ENCODE results near the gene PRDM10. TPM values are rescaled to one million over a fixed set of nuclear protein-coding genes. Genes with fewer than 3 reads are reported as not detected.

The PRDM10 gene
- total and polyA plus RNA-seq, 2 donors (not counting 1 experiment from before 2014, with no cell fraction given), result 2.5 to 2.9 TPM

DNA sequence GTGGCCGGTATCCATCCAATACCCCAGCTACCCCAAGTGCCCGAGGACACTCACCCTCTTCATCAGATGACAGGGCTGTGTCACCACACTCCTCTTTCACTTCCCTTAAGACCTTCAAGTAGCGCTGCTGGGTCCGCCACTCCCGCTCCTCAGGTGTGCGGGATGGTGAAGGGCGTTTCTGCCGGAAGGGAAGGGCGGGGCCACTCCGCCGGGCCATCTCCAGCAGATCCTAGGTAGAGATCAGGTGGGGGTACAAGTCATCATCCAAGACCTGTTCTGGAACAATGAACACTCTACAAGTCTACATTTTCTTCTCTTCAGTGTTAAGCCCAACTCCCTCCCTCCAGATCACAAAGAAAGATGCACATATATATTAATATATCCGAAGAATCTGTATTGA is 117.3 kb downstream of the PRDM10 start:
- Histone ChIP-seq H3K4me3 (replicated peaks in 1 of 4; ENCODE audit: control extremely low read depth in 1 of 4, insufficient read depth in 1 of 4, low read depth in 3 of 4, low read length in 4 of 4) (no peak overlapping the region), H3K79me2 (ENCODE audit: control insufficient read depth, insufficient read depth, low read length) (no peaks in the 10 kb centered on the region), H3K4me2 (ENCODE audit: extremely low read depth, insufficient read depth, low read length) (no peak overlapping the region), H4K20me1 (ENCODE audit: control insufficient read depth, extremely low read depth, insufficient read depth, low read length) (no peaks in the 10 kb centered on the region), H2AFZ (ENCODE audit: low read length) (no peak overlapping the region), H3K9ac (ENCODE audit: insufficient read depth, low read length) (no peak overlapping the region), H3K9me3 (ENCODE audit: control insufficient read depth, insufficient read depth, low read depth, low read length) (no peaks in the 10 kb centered on the region), H3K27me3 (ENCODE audit: control insufficient read depth, insufficient read depth, low read length) (no peaks in the 10 kb centered on the region), H3K4me1 (ENCODE audit: control insufficient read depth, extremely low read depth, insufficient read depth, low read length) (no peaks in the 10 kb centered on the region), H3K36me3 (ENCODE audit: control insufficient read depth, insufficient read depth, low read length) (peaks cover 14% of the 10 kb centered on the region), H3K27ac (ENCODE audit: insufficient read depth, low read length) (no peak overlapping the region)
- DNase-seq (ENCODE audit: low read depth in 2 of 2), result no peak
- TF ChIP-seq, protein P1, sequence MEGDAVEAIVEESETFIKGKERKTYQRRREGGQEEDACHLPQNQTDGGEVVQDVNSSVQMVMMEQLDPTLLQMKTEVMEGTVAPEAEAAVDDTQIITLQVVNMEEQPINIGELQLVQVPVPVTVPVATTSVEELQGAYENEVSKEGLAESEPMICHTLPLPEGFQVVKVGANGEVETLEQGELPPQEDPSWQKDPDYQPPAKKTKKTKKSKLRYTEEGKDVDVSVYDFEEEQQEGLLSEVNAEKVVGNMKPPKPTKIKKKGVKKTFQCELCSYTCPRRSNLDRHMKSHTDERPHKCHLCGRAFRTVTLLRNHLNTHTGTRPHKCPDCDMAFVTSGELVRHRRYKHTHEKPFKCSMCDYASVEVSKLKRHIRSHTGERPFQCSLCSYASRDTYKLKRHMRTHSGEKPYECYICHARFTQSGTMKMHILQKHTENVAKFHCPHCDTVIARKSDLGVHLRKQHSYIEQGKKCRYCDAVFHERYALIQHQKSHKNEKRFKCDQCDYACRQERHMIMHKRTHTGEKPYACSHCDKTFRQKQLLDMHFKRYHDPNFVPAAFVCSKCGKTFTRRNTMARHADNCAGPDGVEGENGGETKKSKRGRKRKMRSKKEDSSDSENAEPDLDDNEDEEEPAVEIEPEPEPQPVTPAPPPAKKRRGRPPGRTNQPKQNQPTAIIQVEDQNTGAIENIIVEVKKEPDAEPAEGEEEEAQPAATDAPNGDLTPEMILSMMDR (conservative IDR thresholded peaks at IDR 0.05 in 1 of 2, IDR thresholded peaks at IDR 0.05 in 1 of 2; ENCODE audit: low read depth in 1 of 2, low read length in 2 of 2), result no peak
- no peak for TF ChIP-seq EZH2 (IDR thresholded peaks at IDR 0.05; ENCODE audit: low read length, missing control alignments)

DNA sequence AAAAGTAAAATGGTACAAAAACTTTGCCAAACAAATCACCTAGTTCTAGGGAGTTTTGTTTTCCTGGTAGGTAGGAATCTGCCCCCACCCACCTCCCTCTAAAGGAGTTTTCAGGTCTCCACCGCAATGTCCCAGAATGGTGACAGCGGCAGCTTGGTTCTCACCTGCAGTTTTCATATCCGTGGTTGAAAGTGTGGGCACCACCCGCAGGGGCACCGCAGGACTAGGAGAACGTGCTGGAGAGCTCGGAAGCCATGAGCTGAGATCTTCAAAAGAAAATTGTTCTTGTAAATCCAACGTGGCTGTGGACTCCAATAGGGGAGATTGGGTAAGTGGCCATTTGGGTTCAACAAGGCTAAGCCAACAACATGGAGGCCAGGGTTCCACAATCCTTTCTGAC is 118.1 kb downstream of the PRDM10 start:
- Histone ChIP-seq H4K20me1 (ENCODE audit: control insufficient read depth, extremely low read depth, insufficient read depth, low read length) (no peaks in the 10 kb centered on the region), H2AFZ (ENCODE audit: low read length) (no peak overlapping the region), H3K9ac (ENCODE audit: insufficient read depth, low read length) (no peak overlapping the region), H3K36me3 (ENCODE audit: control insufficient read depth, insufficient read depth, low read length) (peaks cover 16% of the 10 kb centered on the region), H3K79me2 (ENCODE audit: control insufficient read depth, insufficient read depth, low read length) (no peaks in the 10 kb centered on the region), H3K27me3 (ENCODE audit: control insufficient read depth, insufficient read depth, low read length) (no peaks in the 10 kb centered on the region), H3K27ac (ENCODE audit: insufficient read depth, low read length) (no peak overlapping the region), H3K4me2 (ENCODE audit: extremely low read depth, insufficient read depth, low read length) (no peak overlapping the region), H3K4me1 (ENCODE audit: control insufficient read depth, extremely low read depth, insufficient read depth, low read length) (no peaks in the 10 kb centered on the region), H3K4me3 (replicated peaks in 1 of 4; ENCODE audit: control extremely low read depth in 1 of 4, insufficient read depth in 1 of 4, low read depth in 3 of 4, low read length in 4 of 4) (no peak overlapping the region), H3K9me3 (ENCODE audit: control insufficient read depth, insufficient read depth, low read depth, low read length) (no peaks in the 10 kb centered on the region)
- TF ChIP-seq EZH2 (IDR thresholded peaks at IDR 0.05; ENCODE audit: low read length, missing control alignments), result no peak
- TF ChIP-seq, protein P1 (conservative IDR thresholded peaks at IDR 0.05 in 1 of 2, IDR thresholded peaks at IDR 0.05 in 1 of 2; ENCODE audit: low read depth in 1 of 2, low read length in 2 of 2), result no peak
- DNase-seq (ENCODE audit: low read depth in 2 of 2), result no peak

DNA sequence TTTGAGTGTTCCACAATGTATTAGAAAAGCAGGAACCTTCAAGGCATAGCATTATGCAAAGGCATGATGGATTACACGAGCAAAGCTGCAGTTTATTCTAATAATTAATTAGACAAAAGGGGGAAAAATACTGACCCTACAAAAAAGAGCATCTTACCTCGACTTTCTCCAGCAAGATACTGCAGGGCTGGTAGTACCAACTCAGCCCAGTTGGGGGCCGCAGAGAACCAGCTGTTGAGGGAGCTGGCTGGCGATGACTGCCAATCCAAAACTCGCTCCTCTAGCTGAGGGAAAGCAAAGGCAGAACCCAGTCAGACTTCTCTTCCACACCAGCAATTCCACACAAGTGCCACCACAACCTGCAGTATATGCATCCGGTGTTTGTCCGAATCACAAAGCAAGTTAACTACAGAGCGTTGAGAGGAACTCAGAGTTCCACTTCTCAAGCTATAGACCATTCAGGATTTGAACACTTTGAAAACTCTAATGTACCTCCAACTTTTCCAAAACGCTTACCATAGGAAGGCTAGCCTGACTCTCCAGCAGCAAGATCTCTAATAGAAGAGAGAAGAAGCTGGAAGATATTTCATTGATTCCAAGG is 121.0 kb downstream of the PRDM10 start:
- Histone ChIP-seq H3K4me3 (replicated peaks in 1 of 4; ENCODE audit: control extremely low read depth in 1 of 4, insufficient read depth in 1 of 4, low read depth in 3 of 4, low read length in 4 of 4) (no peak overlapping the region), H3K27me3 (ENCODE audit: control insufficient read depth, insufficient read depth, low read length) (no peaks in the 10 kb centered on the region), H3K9ac (ENCODE audit: insufficient read depth, low read length) (no peak overlapping the region), H3K9me3 (ENCODE audit: control insufficient read depth, insufficient read depth, low read depth, low read length) (no peaks in the 10 kb centered on the region), H3K4me1 (ENCODE audit: control insufficient read depth, extremely low read depth, insufficient read depth, low read length) (no peaks in the 10 kb centered on the region), H4K20me1 (ENCODE audit: control insufficient read depth, extremely low read depth, insufficient read depth, low read length) (no peaks in the 10 kb centered on the region), H2AFZ (ENCODE audit: low read length) (no peak overlapping the region), H3K36me3 (ENCODE audit: control insufficient read depth, insufficient read depth, low read length) (peaks cover 22% of the 10 kb centered on the region), H3K27ac (ENCODE audit: insufficient read depth, low read length) (no peak overlapping the region), H3K79me2 (ENCODE audit: control insufficient read depth, insufficient read depth, low read length) (no peaks in the 10 kb centered on the region), H3K4me2 (ENCODE audit: extremely low read depth, insufficient read depth, low read length) (no peak overlapping the region)
- peak; percentile 17 to 20 for DNase-seq (ENCODE audit: low read depth in 2 of 2)
- no peak for TF ChIP-seq EZH2 (IDR thresholded peaks at IDR 0.05; ENCODE audit: low read length, missing control alignments)
- TF ChIP-seq, protein P1 (conservative IDR thresholded peaks at IDR 0.05 in 1 of 2, IDR thresholded peaks at IDR 0.05 in 1 of 2; ENCODE audit: low read depth in 1 of 2, low read length in 2 of 2), result peak; percentile 46 to 60

Data from fibroblast of lung (primary cell).